ENCODE data around the gene PROX1. TPM values are rescaled to one million over a fixed set of nuclear protein-coding genes. Genes with fewer than 3 reads are reported as not detected.

The PROX1 gene
- total and polyA plus RNA-seq, 11 donors, result 6.9 to 145 (median 64.4) TPM

DNA sequence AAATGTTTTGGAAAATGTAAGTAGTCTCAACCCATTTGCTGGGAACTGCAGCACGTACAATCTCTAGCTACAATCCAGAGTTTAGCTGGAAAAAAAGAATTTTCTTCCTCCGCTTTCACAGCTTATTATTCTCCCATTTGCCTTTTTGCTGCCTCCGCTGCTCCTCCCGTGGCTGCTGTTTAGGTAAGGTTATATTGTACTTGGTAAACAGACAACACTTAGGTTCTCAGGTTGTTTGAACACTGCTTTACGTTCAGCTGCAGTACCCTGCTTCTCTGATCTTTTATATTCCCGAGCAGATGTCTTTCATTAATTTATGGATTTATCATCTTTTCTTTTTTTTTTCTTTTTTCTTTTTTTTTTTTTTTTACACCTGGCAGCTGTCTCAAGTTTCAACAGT lies 14.3 kb downstream of the PROX1 start:
- no peak for TF ChIP-seq POLR2A (IDR thresholded peaks at IDR 0.05)
- TF ChIP-seq, protein P1, sequence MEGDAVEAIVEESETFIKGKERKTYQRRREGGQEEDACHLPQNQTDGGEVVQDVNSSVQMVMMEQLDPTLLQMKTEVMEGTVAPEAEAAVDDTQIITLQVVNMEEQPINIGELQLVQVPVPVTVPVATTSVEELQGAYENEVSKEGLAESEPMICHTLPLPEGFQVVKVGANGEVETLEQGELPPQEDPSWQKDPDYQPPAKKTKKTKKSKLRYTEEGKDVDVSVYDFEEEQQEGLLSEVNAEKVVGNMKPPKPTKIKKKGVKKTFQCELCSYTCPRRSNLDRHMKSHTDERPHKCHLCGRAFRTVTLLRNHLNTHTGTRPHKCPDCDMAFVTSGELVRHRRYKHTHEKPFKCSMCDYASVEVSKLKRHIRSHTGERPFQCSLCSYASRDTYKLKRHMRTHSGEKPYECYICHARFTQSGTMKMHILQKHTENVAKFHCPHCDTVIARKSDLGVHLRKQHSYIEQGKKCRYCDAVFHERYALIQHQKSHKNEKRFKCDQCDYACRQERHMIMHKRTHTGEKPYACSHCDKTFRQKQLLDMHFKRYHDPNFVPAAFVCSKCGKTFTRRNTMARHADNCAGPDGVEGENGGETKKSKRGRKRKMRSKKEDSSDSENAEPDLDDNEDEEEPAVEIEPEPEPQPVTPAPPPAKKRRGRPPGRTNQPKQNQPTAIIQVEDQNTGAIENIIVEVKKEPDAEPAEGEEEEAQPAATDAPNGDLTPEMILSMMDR (IDR thresholded peaks at IDR 0.05), result no peak
- DNase-seq (no peak), ATAC-seq (no peak)
- H3K9me3 ChIP-seq, result no peaks in the 10 kb centered on the region
- H3K4me1 ChIP-seq, result peaks cover 0 to 36% (median 10%) of the 10 kb centered on the region in 12 donors
- intact Hi-C loops (cut with DNase I), result no loop called here
- H3K36me3 ChIP-seq, result peaks cover 0 to 21% (median 0%) of the 10 kb centered on the region in 9 donors
- H3K27me3 ChIP-seq, result no peaks in the 10 kb centered on the region
- peak overlapping the region in 3 of 12 donors; percentile 6 to 19 (median 17) for H3K27ac ChIP-seq
- WGBS, 4 donors, result 66 to 77% (median 73%) methylated on average over 6 of the region's 6 CpGs
- H3K4me3 ChIP-seq, result no peak overlapping the region

DNA sequence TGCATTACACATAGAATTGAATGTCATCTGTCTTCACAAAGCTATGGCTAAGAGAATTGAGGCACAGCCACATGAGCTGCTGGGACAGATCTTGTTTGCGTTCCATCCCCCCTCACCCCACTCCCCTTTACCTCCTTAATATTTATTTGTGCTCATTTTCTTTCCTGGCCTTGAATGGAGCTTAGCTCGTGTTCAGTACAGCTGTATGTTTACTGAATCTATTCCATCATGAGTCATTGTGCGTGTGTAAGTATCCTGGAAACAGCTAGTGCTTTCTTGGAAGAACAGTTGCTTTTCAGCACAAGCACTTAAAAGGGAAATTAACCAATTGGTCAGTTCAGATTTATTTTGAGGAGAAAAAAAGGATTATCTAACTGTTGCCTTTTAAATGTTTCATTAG lies 14.7 kb downstream of the PROX1 start:
- H3K4me1 ChIP-seq, result peaks cover 0 to 33% (median 10%) of the 10 kb centered on the region in 12 donors
- H3K27me3 ChIP-seq, result no peaks in the 10 kb centered on the region
- intact Hi-C loops (cut with DNase I), result no loop called here
- H3K4me3 ChIP-seq, result no peak overlapping the region
- TF ChIP-seq POLR2A (IDR thresholded peaks at IDR 0.05), result no peak
- TF ChIP-seq, protein P1 (IDR thresholded peaks at IDR 0.05), result no peak
- peaks cover 0 to 17% (median 0%) of the 10 kb centered on the region in 9 donors for H3K36me3 ChIP-seq
- whole genome bisulfite sequencing, 4 donors, result 25 to 31% (median 26%) methylated on average over 3 of the region's 3 CpGs
- ATAC-seq (peak; percentile 49 to 73 (median 67)), DNase-seq (no peak)
- peak overlapping the region in 5 of 12 donors; percentile 3 to 22 (median 17) for H3K27ac ChIP-seq
- no peaks in the 10 kb centered on the region for H3K9me3 ChIP-seq

DNA sequence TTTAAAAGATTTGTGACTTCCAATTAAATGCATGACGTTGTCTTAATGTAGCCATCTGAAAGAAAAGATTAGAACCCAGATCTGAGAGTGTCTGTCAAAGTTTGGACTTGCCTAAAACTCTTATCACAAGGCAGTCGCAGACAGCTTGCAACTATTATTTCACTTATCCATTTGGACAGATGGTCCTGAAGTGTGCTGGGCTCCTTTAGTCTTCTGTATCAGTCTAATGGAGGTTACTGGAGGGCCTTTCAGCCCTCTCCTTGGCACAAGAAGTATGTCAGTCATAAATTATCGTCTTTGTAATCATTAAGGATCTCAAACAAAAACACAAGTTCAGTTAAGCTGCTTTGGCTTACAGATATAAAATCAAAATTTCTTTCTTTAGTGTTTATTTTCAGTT lies 15.5 kb downstream of the PROX1 start:
- ATAC-seq (peak; percentile 30 to 68 (median 38)), DNase-seq (no peak)
- Histone ChIP-seq H3K36me3 (peaks cover 0 to 10% (median 0%) of the 10 kb centered on the region in 9 donors), H3K27ac (peak overlapping the region in 4 of 12 donors; percentile 0 to 41 (median 20)), H3K4me1 (peaks cover 0 to 33% (median 10%) of the 10 kb centered on the region in 12 donors), H3K9me3 (no peaks in the 10 kb centered on the region), H3K4me3 (no peak overlapping the region), H3K27me3 (no peaks in the 10 kb centered on the region)
- intact Hi-C loops (cut with DNase I), result no loop called here
- WGBS, 4 donors, result 30 to 49% (median 36%) methylated on average over 3 of the region's 3 CpGs
- TF ChIP-seq, protein P1 (IDR thresholded peaks at IDR 0.05), result no peak

DNA sequence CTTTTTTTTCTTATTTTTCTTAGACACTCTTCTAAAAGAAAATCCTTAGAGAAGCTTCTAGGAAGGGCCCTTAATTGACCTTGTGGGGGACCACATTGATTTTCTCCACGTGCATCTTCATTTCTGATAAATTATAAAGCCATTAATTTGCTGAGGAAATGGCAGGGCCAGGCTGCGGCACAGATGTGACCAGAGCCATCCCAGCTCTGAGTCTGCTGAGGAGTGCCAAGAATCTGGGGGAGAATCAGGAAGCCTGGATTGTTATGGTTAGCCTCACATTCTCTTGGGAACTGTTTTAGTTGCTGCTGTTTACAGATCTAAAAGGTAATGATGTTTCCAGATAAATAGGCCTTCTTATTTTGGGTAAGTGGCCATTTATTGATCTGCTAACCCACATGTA lies 16.2 kb downstream of the PROX1 start:
- no peak for ATAC-seq
- intact Hi-C loops (cut with DNase I), result no loop called here
- TF ChIP-seq, protein P1 (IDR thresholded peaks at IDR 0.05), result no peak
- no peak for TF ChIP-seq POLR2A (IDR thresholded peaks at IDR 0.05)
- Histone ChIP-seq H3K27ac (peak overlapping the region in 4 of 12 donors; percentile 0 to 41 (median 11)), H3K27me3 (no peaks in the 10 kb centered on the region), H3K4me3 (no peak overlapping the region), H3K4me1 (peaks cover 0 to 39% (median 10%) of the 10 kb centered on the region in 12 donors), H3K36me3 (peaks cover 0 to 8% (median 0%) of the 10 kb centered on the region in 9 donors), H3K9me3 (no peaks in the 10 kb centered on the region)
- 12 to 26% (median 21%) methylated on average over 2 of the region's 2 CpGs for WGBS, 4 donors
- DNase-seq, result no peak
